Heart left ventricle (tissue), 13 donors: ENCODE data around the gene BRSK2.

Experiments used
- POLR2A ChIP-seq, 2 donors: fragments of 450-650 bp; IDR thresholded peaks; one replicate each; pipeline ENCODE4 v1.6.1; 2017; ENCODE audit warnings: antibody characterized with exemption in 2 of 2, mild to moderate bottlenecking in 2 of 2, moderate library complexity in 2 of 2
- TF ChIP-seq, protein P1 (sequence below), 12 donors: fragments of 200-600 bp; sonication (generic) in 4 of 12; IDR thresholded peaks; one replicate each; pipeline versions ENCODE4 v1.5.0 to v1.8.0; 2018 to 2022; ENCODE audit warnings: antibody characterized with exemption in 12 of 12, mild to moderate bottlenecking in 5 of 12
- donor health status: ischemic (EF 13 %, LVEDD 7.1; RV severe dilation, severe dysfunction).
- donor health status: DM: no; HTN: yes; CAD: no.
- donor health status: DM: no; HTN: no; CAD: no.
- donor health status: ischemic (EF 25% LVEDD 6.9; RV normal size, moderate dysfunction).
- donor health status: ischemic (EF 25% LVEDD 5.7; RV mildly dilated, moderate dysfunction).
- donor health status: ischemic (EF 35%, LVEDD 5.7; RV mildly dilated, moderate dysfunction).
- donor health status: nonischemic (EF 11% LVEDD 7.7; RV severe dilation, severe dysfunction).
- donor health status: DM: yes; HTN: yes; CAD: no.
- donor health status: PGD.
- donor health status: ischemic (EF 29% LVEDD 5.4; RV normal size, mild dysfunction).
- donor health status: nonischemic (EF 23%, LVEDD 6.1; RV moderate dilation, normal function).

GRCh38 chr11:1414650-1415049 is 24.9 kb downstream of the BRSK2 start:
- TF ChIP-seq, protein P1, sequence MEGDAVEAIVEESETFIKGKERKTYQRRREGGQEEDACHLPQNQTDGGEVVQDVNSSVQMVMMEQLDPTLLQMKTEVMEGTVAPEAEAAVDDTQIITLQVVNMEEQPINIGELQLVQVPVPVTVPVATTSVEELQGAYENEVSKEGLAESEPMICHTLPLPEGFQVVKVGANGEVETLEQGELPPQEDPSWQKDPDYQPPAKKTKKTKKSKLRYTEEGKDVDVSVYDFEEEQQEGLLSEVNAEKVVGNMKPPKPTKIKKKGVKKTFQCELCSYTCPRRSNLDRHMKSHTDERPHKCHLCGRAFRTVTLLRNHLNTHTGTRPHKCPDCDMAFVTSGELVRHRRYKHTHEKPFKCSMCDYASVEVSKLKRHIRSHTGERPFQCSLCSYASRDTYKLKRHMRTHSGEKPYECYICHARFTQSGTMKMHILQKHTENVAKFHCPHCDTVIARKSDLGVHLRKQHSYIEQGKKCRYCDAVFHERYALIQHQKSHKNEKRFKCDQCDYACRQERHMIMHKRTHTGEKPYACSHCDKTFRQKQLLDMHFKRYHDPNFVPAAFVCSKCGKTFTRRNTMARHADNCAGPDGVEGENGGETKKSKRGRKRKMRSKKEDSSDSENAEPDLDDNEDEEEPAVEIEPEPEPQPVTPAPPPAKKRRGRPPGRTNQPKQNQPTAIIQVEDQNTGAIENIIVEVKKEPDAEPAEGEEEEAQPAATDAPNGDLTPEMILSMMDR (IDR thresholded peaks at IDR 0.05): no peak
- TF ChIP-seq POLR2A (IDR thresholded peaks at IDR 0.05): no peak
